HepG2 (cell line): Measurements from ENCODE around the gene FMNL2. TPM values are rescaled to one million over a fixed set of nuclear protein-coding genes. Genes with fewer than 3 reads are reported as not detected.
A peak's percentile ranks its signal among the peaks of the same experiment; 100 is the strongest.

Experiments
- CCDC6 ChIP-seq: sonication (generic); formaldehyde crosslinking; IDR thresholded peaks from 2 replicates; pipeline ENCODE4 v1.8.1; 2022; ENCODE audit warnings: mild to moderate bottlenecking, missing genetic modification reagents, moderate library complexity
- CENPBD1 ChIP-seq: sonication (generic); formaldehyde crosslinking; IDR thresholded peaks from 2 replicates; pipeline ENCODE4 v1.8.0; 2022; ENCODE audit warnings: missing genetic modification reagents, low read depth, mild to moderate bottlenecking, borderline replicate concordance
- EP300 ChIP-seq, 3 experiments: sonication (generic) in 1 of 3; formaldehyde crosslinking in 1 of 3; IDR thresholded peaks; 2 replicates each; pipeline versions ENCODE4 v1.5.1 to v1.6.1; 2011 to 2020; ENCODE audit warnings: low read depth in 2 of 3, low read length in 2 of 3, borderline replicate concordance in 1 of 3, improper control_type of control experiment in 1 of 3, mild to moderate bottlenecking in 1 of 3, missing genetic modification reagents in 1 of 3, moderate library complexity in 1 of 3
- HNRNPL ChIP-seq: fragments of 200-400 bp; formaldehyde crosslinking; IDR thresholded peaks from 2 replicates; pipeline ENCODE4 v1.6.1; 2017; ENCODE audit warnings: mild to moderate bottlenecking, low read depth, low read length
- IKZF4 ChIP-seq: sonication (generic); formaldehyde crosslinking; IDR thresholded peaks from 2 replicates; pipeline ENCODE4 v1.5.1; 2020; ENCODE audit warnings: borderline replicate concordance, mild to moderate bottlenecking, low read depth, missing genetic modification reagents; ENCODE audit errors: not compliant biosample characterization
- KIAA2018 ChIP-seq: sonication (generic); formaldehyde crosslinking; IDR thresholded peaks from 2 replicates; pipeline ENCODE4 v1.5.0; 2020; ENCODE audit warnings: mild to moderate bottlenecking, missing genetic modification reagents, borderline replicate concordance
- KLF6 ChIP-seq: IDR thresholded peaks from 2 replicates; pipeline ENCODE4 v1.8.0; 2016; ENCODE audit warnings: missing biosample characterization, missing genetic modification reagents
- MTF1 ChIP-seq: sonication (generic); formaldehyde crosslinking; IDR thresholded peaks from 2 replicates; pipeline ENCODE4 v1.5.0; 2020; ENCODE audit warnings: missing genetic modification reagents
- NCOA2 ChIP-seq: sonication (generic); formaldehyde crosslinking; IDR thresholded peaks from 2 replicates; pipeline ENCODE4 v1.8.0; 2022; ENCODE audit warnings: inconsistent platforms
- PRDM15 ChIP-seq: sonication (generic); formaldehyde crosslinking; IDR thresholded peaks from 2 replicates; pipeline ENCODE4 v1.4.0; 2020; ENCODE audit warnings: missing genetic modification reagents
- TBX3 ChIP-seq: fragments of 450-650 bp; IDR thresholded peaks from 2 replicates; pipeline ENCODE4 v1.6.1; 2017; ENCODE audit warnings: antibody characterized with exemption, mild to moderate bottlenecking, inconsistent platforms, borderline replicate concordance
- TOE1 ChIP-seq: sonication (generic); formaldehyde crosslinking; IDR thresholded peaks from 2 replicates; pipeline ENCODE4 v1.4.0; 2020; ENCODE audit warnings: mild to moderate bottlenecking, missing genetic modification reagents
- ZBTB38 ChIP-seq: sonication (generic); formaldehyde crosslinking; IDR thresholded peaks from 2 replicates; pipeline ENCODE4 v1.5.1; 2020; ENCODE audit warnings: mild to moderate bottlenecking, missing genetic modification reagents
- ZNF547 ChIP-seq: sonication (generic); formaldehyde crosslinking; IDR thresholded peaks from 2 replicates; pipeline ENCODE4 v1.5.1; 2020; ENCODE audit warnings: mild to moderate bottlenecking, missing genetic modification reagents
- ZNF562 ChIP-seq: sonication (generic); formaldehyde crosslinking; IDR thresholded peaks from 2 replicates; pipeline ENCODE4 v1.8.0; 2022; ENCODE audit warnings: missing genetic modification reagents, borderline replicate concordance
- ZNF75D ChIP-seq: sonication (generic); formaldehyde crosslinking; IDR thresholded peaks from 2 replicates; pipeline ENCODE4 v1.8.1; 2023; ENCODE audit warnings: missing genetic modification reagents, mild to moderate bottlenecking, borderline replicate concordance
- ZNF788 ChIP-seq: sonication (generic); formaldehyde crosslinking; IDR thresholded peaks from 2 replicates; pipeline ENCODE4 v1.5.0; 2020; ENCODE audit warnings: mild to moderate bottlenecking, missing genetic modification reagents, borderline replicate concordance
- ZSCAN22 ChIP-seq: sonication (generic); formaldehyde crosslinking; IDR thresholded peaks from 2 replicates; pipeline ENCODE4 v1.4.0; 2020; ENCODE audit warnings: mild to moderate bottlenecking, missing genetic modification reagents
- polyA plus RNA-seq, 8 experiments: library from polyadenylated mRNA; depleted of rRNA in 3 of 8; stranded (reverse) in 7 of 8; unstranded in 1 of 8; fragments of >200 nt; fragmentation: Illumina TruSeq in 4 of 8; extraction: Trizol in 4 of 8; gene quantifications; 2 replicates each; pipeline versions ENCODE4 v1.2.1 to v1.2.3, GENCODE V29; 2011 to 2016; ENCODE audit warnings: low read depth in 4 of 8, missing spikeins in 1 of 8, mixed read lengths in 1 of 8; ENCODE audit not compliant: insufficient read depth in 1 of 8
- total RNA-seq, 5 experiments: library from RNA; depleted of rRNA; stranded (reverse); fragments of >200 nt; fragmentation: Illumina TruSeq; extraction: Trizol; gene quantifications; 2 replicates each; pipeline ENCODE4 v1.2.3, GENCODE V29; 2016; ENCODE audit warnings: low read depth in 1 of 5

FMNL2 gene
- total and polyA plus RNA-seq, 2 of the 13 experiments (the other 11 are each of a cell fraction or from before 2014, with no cell fraction given) = 66.5 to 67.7 TPM

- no peak for TF ChIP-seq ZNF562
- TF ChIP-seq IKZF4 (CRISPR knock-in tag) = no peak
- no peak for TF ChIP-seq ZNF788 (CRISPR knock-in tag)
- no peak for TF ChIP-seq ZNF547 (CRISPR knock-in tag)
- no peak for TF ChIP-seq ZNF75D (CRISPR knock-in tag)
- no peak for TF ChIP-seq ZSCAN22 (CRISPR knock-in tag)
- TF ChIP-seq PRDM15 = no peak
- no peak for TF ChIP-seq CENPBD1 (CRISPR knock-in tag)
- TF ChIP-seq MTF1 (CRISPR knock-in tag) = no peak
- no peak for TF ChIP-seq TOE1 (CRISPR knock-in tag)
- 0 out of 2 replicates have a peak, but pooled peaks have one; percentile 38 for TF ChIP-seq NCOA2 (CRISPR knock-in tag)
- no peak for TF ChIP-seq TBX3
- no peak for TF ChIP-seq HNRNPL
- no peak for TF ChIP-seq ZBTB38 (CRISPR knock-in tag)
- TF ChIP-seq EP300 (IDR thresholded peaks at IDR 0.05; ENCODE audit: low read depth in 2 of 2, low read length in 2 of 2) = no peak
- TF ChIP-seq EP300 (CRISPR knock-in tag; IDR thresholded peaks at IDR 0.05; ENCODE audit: borderline replicate concordance) = no peak; the same call in 1 of the 2 replicates
- TF ChIP-seq KIAA2018 (CRISPR knock-in tag) = no peak
- no peak for TF ChIP-seq KLF6 (CRISPR knock-in tag)
- TF ChIP-seq CCDC6 (CRISPR knock-in tag) = no peak
Observed at GRCh38 chr2:152542995-152543481, 208.1 kb downstream of the FMNL2 start (continued).
